Prostate gland (tissue), 2 donors: ENCODE measurements around the gene B3GNT4. TPM values are rescaled to one million over a fixed set of nuclear protein-coding genes. Genes with fewer than 3 reads are reported as not detected.

Experiments
- DNase-seq: peaks from one replicate; pipeline ENCODE4 v3.0.0-alpha.2; 2019; ENCODE audit warnings: low spot score
- H3K27ac ChIP-seq, 2 donors: fragments of 200-600 bp; sonication (generic); 2 replicates each; pipeline ENCODE4 v1.5.1; 2017 to 2019
- H3K27me3 ChIP-seq: fragments of 200-600 bp; sonication (generic); replicated peaks from 2 replicates; pipeline ENCODE4 v1.5.1; 2019; ENCODE audit not compliant: insufficient read depth
- H3K36me3 ChIP-seq, 2 donors: fragments of 200-600 bp; sonication (generic); 1 replicate in 1 of 2; 2 replicates in 1 of 2; pipeline versions ENCODE4 v1.5.1 to v1.8.1; 2017 to 2019
- H3K4me1 ChIP-seq: fragments of 200-600 bp; sonication (generic); replicated peaks from 2 replicates; pipeline ENCODE4 v1.5.1; 2019
- H3K4me3 ChIP-seq, 2 donors: fragments of 200-600 bp; sonication (generic); 2 replicates each; pipeline ENCODE4 v1.5.1; 2017 to 2019
- H3K9me3 ChIP-seq: fragments of 200-600 bp; sonication (generic); 2 replicates; pipeline ENCODE4 v1.5.1; 2017
- POLR2A ChIP-seq: fragments of 450-650 bp; IDR thresholded peaks from one replicate; pipeline ENCODE4 v1.6.1; 2016; ENCODE audit warnings: antibody characterized with exemption, mild to moderate bottlenecking
- POLR2AphosphoS5 ChIP-seq: sonication (generic); formaldehyde crosslinking; IDR thresholded peaks from one replicate; pipeline ENCODE4 v1.6.1; 2017; ENCODE audit warnings: antibody characterized with exemption
- WGBS: methylation state at CpG from one replicate; pipeline ENCODE4 v1.1.5; 2018; 5-methylcytosine and 5-hydroxymethylcytosine counted together
- intact Hi-C: fragments of 100-400 bp; cut with DNase I; formaldehyde crosslinking; loops from one replicate; pipeline ENCODE4 v1.14.2; 2022
- total RNA-seq, 2 donors: library from RNA; depleted of rRNA; stranded (reverse); fragments of >200 nt; gene quantifications; one replicate each; pipeline ENCODE4 v1.1.0, GENCODE V29; 2016
- TF ChIP-seq, protein P1 (sequence below), 4 experiments: fragments of 200-600 bp in 2 of 4; fragments of 450-650 bp in 2 of 4; sonication (generic) in 2 of 4; IDR thresholded peaks; 1 replicate in 3 of 4; 2 replicates in 1 of 4; pipeline ENCODE4 v1.5.1; 2016 to 2019; ENCODE audit warnings: antibody characterized with exemption in 4 of 4, mild to moderate bottlenecking in 2 of 4, moderate library complexity in 2 of 4

The B3GNT4 gene
- total RNA-seq, 2 donors from 2014 or later, result 0.64 to 5.1 TPM

DNA sequence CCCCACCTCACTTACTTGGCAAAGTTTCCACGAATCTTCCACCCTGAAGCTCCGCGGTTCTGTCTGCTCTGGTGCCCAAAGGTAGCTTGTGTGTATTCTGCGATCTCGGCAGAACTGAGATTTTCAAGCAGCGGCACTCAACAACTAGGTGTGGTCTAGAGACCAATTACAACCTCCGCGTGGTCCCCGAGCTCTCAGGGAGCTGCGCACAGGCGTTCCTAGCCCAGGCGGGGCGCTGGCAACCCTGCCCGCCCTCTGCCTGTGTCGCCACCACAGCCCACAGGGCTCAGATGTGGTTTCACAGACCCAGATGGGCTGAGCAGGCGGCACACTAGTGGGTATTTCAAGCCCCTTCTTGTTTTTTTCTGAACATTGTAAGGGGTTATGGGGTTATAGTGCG, 23.8 kb downstream of the B3GNT4 start:
- Histone ChIP-seq H3K4me1 (peaks cover 12% of the 10 kb centered on the region), H3K27ac (no peak overlapping the region), H3K27me3 (no peaks in the 10 kb centered on the region), H3K4me3 (no peak overlapping the region), H3K36me3 (peaks cover 6 to 9% of the 10 kb centered on the region in 2 donors), H3K9me3 (no peaks in the 10 kb centered on the region)
- intact Hi-C loops, result loop anchor here (5.0 kb wide), 1 partner anchor 40 kb away; the partner anchor contains the start of gene VPS33A
- WGBS, result 90% methylated on average over 17 of the region's 17 CpGs
- TF ChIP-seq POLR2AphosphoS5, result no peak
- no peak for TF ChIP-seq POLR2A
- TF ChIP-seq, protein P1, sequence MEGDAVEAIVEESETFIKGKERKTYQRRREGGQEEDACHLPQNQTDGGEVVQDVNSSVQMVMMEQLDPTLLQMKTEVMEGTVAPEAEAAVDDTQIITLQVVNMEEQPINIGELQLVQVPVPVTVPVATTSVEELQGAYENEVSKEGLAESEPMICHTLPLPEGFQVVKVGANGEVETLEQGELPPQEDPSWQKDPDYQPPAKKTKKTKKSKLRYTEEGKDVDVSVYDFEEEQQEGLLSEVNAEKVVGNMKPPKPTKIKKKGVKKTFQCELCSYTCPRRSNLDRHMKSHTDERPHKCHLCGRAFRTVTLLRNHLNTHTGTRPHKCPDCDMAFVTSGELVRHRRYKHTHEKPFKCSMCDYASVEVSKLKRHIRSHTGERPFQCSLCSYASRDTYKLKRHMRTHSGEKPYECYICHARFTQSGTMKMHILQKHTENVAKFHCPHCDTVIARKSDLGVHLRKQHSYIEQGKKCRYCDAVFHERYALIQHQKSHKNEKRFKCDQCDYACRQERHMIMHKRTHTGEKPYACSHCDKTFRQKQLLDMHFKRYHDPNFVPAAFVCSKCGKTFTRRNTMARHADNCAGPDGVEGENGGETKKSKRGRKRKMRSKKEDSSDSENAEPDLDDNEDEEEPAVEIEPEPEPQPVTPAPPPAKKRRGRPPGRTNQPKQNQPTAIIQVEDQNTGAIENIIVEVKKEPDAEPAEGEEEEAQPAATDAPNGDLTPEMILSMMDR (IDR thresholded peaks at IDR 0.05), result no peak
- DNase-seq, result no peak

DNA sequence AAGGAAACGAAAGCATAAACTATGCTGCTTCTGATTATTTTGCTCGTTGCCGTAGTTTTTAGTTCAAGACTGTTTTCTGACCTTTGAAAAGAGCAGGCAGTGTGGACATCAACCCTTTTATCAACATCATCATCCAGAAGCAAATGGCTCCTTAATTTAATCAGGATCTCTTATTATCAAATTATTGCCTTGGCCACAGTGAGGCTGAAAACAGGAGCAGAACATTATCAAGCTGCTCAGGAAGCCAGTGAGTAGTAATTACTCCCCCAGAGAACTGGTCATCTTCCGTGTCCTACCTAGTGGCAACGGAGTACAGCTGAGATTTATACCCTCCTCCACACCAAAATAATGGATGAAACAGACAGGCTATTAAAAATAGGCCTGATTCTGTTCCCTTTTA, 24.6 kb downstream of the B3GNT4 start:
- Histone ChIP-seq H3K4me1 (peaks cover 12% of the 10 kb centered on the region), H3K36me3 (peaks cover 9% of the 10 kb centered on the region in 2 donors), H3K27me3 (no peaks in the 10 kb centered on the region), H3K4me3 (no peak overlapping the region), H3K9me3 (no peaks in the 10 kb centered on the region), H3K27ac (no peak overlapping the region)
- DNase-seq, result no peak
- 88% methylated on average over 5 of the region's 5 CpGs for WGBS
- intact Hi-C loops, result loop anchor here (5.0 kb wide), 1 partner anchor 39 kb away; the partner anchor contains the start of gene VPS33A
- TF ChIP-seq POLR2A, result no peak
- TF ChIP-seq, protein P1 (IDR thresholded peaks at IDR 0.05), result no peak
- TF ChIP-seq POLR2AphosphoS5, result no peak

DNA sequence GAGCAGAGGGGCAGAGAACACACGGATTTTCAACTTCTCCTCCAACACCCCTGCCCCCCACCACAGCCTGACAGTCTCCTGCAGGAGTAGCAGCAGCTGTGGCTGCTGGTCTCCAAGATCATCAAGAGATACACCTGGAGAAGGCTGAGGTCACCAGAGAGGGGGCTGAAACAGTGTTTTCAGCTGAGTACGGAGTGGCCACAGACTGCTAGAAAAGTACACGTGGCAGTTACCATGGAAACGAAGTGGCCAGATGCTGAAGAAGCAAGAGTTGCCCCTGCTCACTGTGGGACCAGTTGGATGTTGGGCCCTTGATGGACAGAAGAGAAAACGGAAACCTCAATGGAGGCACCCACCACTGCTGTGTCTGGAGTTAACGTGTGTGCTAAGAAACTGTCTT, 27.3 kb downstream of the B3GNT4 start:
- Histone ChIP-seq H3K27me3 (no peaks in the 10 kb centered on the region), H3K4me3 (no peak overlapping the region), H3K4me1 (peaks cover 5% of the 10 kb centered on the region), H3K9me3 (no peaks in the 10 kb centered on the region), H3K27ac (no peak overlapping the region), H3K36me3 (peaks cover 9% of the 10 kb centered on the region in 2 donors)
- intact Hi-C loops, result no loop called here
- WGBS, result 75% methylated on average over 6 of the region's 6 CpGs
- DNase-seq, result no peak
- TF ChIP-seq POLR2AphosphoS5, result no peak
- TF ChIP-seq, protein P1 (IDR thresholded peaks at IDR 0.05), result no peak
- no peak for TF ChIP-seq POLR2A

DNA sequence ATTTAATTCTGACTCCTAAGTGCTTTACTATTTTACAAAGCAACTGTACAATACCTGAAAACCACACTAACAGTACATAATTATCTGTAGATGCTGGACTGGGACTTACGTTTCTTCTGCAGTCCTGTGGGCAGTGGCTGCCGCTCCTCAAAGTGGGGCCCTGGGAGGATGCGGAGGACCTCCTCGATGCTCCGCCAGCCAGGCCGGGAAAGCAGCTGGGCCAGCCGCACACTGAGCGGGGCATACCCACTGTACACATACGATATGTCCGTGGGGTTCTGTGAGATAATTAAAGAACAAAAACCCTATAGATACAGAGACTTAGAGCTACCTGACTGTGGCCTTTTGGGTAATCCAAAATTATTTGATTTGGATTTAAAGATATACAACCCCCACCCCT, 29.2 kb downstream of the B3GNT4 start:
- no peak for DNase-seq
- WGBS, result 97% methylated on average over 10 of the region's 10 CpGs
- no peak overlapping the region for H3K27ac ChIP-seq
- no peaks in the 10 kb centered on the region for H3K9me3 ChIP-seq
- H3K4me1 ChIP-seq, result no peaks in the 10 kb centered on the region
- peaks cover 9% of the 10 kb centered on the region in 2 donors for H3K36me3 ChIP-seq
- H3K27me3 ChIP-seq, result no peaks in the 10 kb centered on the region
- no peak for TF ChIP-seq POLR2AphosphoS5
- no peak for TF ChIP-seq POLR2A
- TF ChIP-seq, protein P1 (IDR thresholded peaks at IDR 0.05), result no peak
- H3K4me3 ChIP-seq, result no peak overlapping the region
- intact Hi-C loops, result no loop called here

DNA sequence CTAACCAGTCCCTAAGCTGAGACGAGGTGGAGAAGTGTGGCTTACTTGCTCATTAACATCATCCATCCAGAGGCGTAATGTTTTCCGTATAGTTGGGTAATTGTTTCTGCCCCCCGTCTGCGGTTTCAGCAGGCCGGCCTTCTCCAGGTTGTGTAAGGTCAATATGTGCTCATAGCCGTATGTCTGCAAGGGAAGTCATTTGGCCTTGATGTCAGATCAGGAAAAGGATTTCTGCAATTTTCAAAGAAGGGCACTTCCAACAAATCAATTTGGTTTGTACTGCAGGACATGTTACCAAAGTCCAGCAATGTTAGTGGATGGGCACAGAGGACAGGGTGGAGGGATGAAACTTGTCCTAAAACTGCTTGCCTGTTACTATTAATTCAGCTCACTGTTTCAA, 32.2 kb downstream of the B3GNT4 start:
- TF ChIP-seq, protein P1 (IDR thresholded peaks at IDR 0.05), result no peak
- no peak for TF ChIP-seq POLR2AphosphoS5
- no peak for TF ChIP-seq POLR2A
- WGBS, result 87% methylated on average over 7 of the region's 7 CpGs
- no peak for DNase-seq
- no peaks in the 10 kb centered on the region for H3K9me3 ChIP-seq
- no peaks in the 10 kb centered on the region for H3K4me1 ChIP-seq
- H3K4me3 ChIP-seq, result no peak overlapping the region
- intact Hi-C loops, result no loop called here
- no peaks in the 10 kb centered on the region for H3K27me3 ChIP-seq
- peaks cover 6 to 8% of the 10 kb centered on the region in 2 donors for H3K36me3 ChIP-seq
- no peak overlapping the region for H3K27ac ChIP-seq
